Natural killer cell (primary cell): ENCODE measurements around the gene PROM1. TPM values are rescaled to one million over a fixed set of nuclear protein-coding genes. Genes with fewer than 3 reads are reported as not detected.

Experiments used
- ATAC-seq, 3 donors: fragments of 150-1000 bp in 2 of 3; fragments of 200-7000 bp in 1 of 3; cut with Tn5 transposase; 1 replicate in 1 of 3; 2 replicates in 2 of 3; pipeline ENCODE4 v1.10.0; 2021; ENCODE audit warnings: mild to moderate bottlenecking in 2 of 3, moderate library complexity in 2 of 3
- DNase-seq, 2 donors: peaks; one replicate each; pipeline versions ENCODE4 v3.0.0 to v3.0.0-alpha.2; 2013 to 2021; ENCODE audit warnings: mixed read lengths in 1 of 2
- H3K27ac ChIP-seq: one replicate; pipeline ENCODE4 v1.5.1; 2013; ENCODE audit warnings: mild to moderate bottlenecking, low read length
- H3K27me3 ChIP-seq: one replicate; pipeline ENCODE4 v1.6.1; 2013; ENCODE audit warnings: low read length; ENCODE audit not compliant: control insufficient read depth, insufficient read depth
- H3K36me3 ChIP-seq: one replicate; pipeline ENCODE4 v1.6.1; 2013; ENCODE audit warnings: low read length; ENCODE audit not compliant: control insufficient read depth, insufficient read depth
- H3K4me1 ChIP-seq: one replicate; pipeline ENCODE4 v1.6.1; 2013; ENCODE audit warnings: low read length; ENCODE audit not compliant: control insufficient read depth, insufficient read depth
- H3K4me3 ChIP-seq: one replicate; pipeline ENCODE4 v1.5.1; 2013; ENCODE audit warnings: low read length
- H3K9me3 ChIP-seq: one replicate; pipeline ENCODE4 v1.6.1; 2013; ENCODE audit warnings: low read length; ENCODE audit not compliant: control insufficient read depth, insufficient read depth
- H3K27ac Mint-ChIP-seq, 2 donors: one replicate each; pipeline ENCODE4 v1.8.0; 2022; ENCODE audit warnings: mild to moderate bottlenecking in 2 of 2, mixed read lengths in 2 of 2, moderate library complexity in 1 of 2
- H3K27me3 Mint-ChIP-seq, 2 donors: one replicate each; pipeline ENCODE4 v1.8.0; 2022; ENCODE audit warnings: low read depth in 2 of 2, mixed read lengths in 2 of 2
- H3K36me3 Mint-ChIP-seq: one replicate; pipeline ENCODE4 v1.8.0; 2022; ENCODE audit warnings: mixed read lengths
- H3K4me1 Mint-ChIP-seq, 2 donors: one replicate each; pipeline ENCODE4 v1.8.0; 2022; ENCODE audit warnings: mixed read lengths in 2 of 2
- H3K4me3 Mint-ChIP-seq: one replicate; pipeline ENCODE4 v1.8.0; 2022; ENCODE audit warnings: mild to moderate bottlenecking, moderate library complexity, mixed read lengths
- H3K9me3 Mint-ChIP-seq, 2 donors: one replicate each; pipeline ENCODE4 v1.8.0; 2022; ENCODE audit warnings: mixed read lengths in 2 of 2
- CTCF ChIP-seq: fragments of 200-600 bp; IDR thresholded peaks from one replicate; pipeline ENCODE4 v1.8.0; 2022; ENCODE audit warnings: antibody characterized with exemption
- WGBS: methylation state at CpG from one replicate; pipeline ENCODE4 v1.1.7; 2013; ENCODE audit warnings: missing lambda C conversion rate; ENCODE audit not compliant: insufficient coverage; 5-methylcytosine and 5-hydroxymethylcytosine counted together
- intact Hi-C: fragments of 100-400 bp; cut with micrococcal nuclease; formaldehyde crosslinking; loops from one replicate; pipeline ENCODE4 v1.14.2; 2022
- total RNA-seq, 4 donors: library from RNA; stranded (reverse); fragments of 120-200 nt in 1 of 4; gene quantifications; one replicate each; pipeline versions ENCODE4 v1.2.3 to v1.2.4, GENCODE V29; 2013 to 2022

PROM1 gene
- total RNA-seq, 3 donors from 2014 or later (not counting 1 experiment from before 2014, with no cell fraction given) = not detected

- H3K27ac Mint-ChIP-seq = no peak overlapping the region
- H3K36me3 ChIP-seq = no peaks in the 10 kb centered on the region
- no peaks in the 10 kb centered on the region for H3K27me3 ChIP-seq
- no peak for TF ChIP-seq CTCF
- DNase-seq = no peak
- peaks cover 4 to 16% of the 10 kb centered on the region in 2 donors for H3K27me3 Mint-ChIP-seq
- H3K4me3 Mint-ChIP-seq = no peak overlapping the region
- no peak for ATAC-seq
- intact Hi-C loops = no loop called here
- H3K27ac ChIP-seq = no peak overlapping the region
- H3K9me3 Mint-ChIP-seq = no peaks in the 10 kb centered on the region
- WGBS = 46% methylated on average over 2 of the region's 3 CpGs
- no peaks in the 10 kb centered on the region for H3K4me1 ChIP-seq
- no peaks in the 10 kb centered on the region for H3K9me3 ChIP-seq
- H3K4me3 ChIP-seq = no peak overlapping the region
- H3K4me1 Mint-ChIP-seq = peaks cover 5 to 8% of the 10 kb centered on the region in 2 donors
- H3K36me3 Mint-ChIP-seq = no peaks in the 10 kb centered on the region
Observed at GRCh38 chr4:15934259-15934658, 149.6 kb downstream of the PROM1 start.

- peaks cover 5 to 10% of the 10 kb centered on the region in 2 donors for H3K4me1 Mint-ChIP-seq
- Histone ChIP-seq H3K36me3 (no peaks in the 10 kb centered on the region), H3K27ac (no peak overlapping the region), H3K4me3 (no peak overlapping the region), H3K4me1 (no peaks in the 10 kb centered on the region), H3K27me3 (no peaks in the 10 kb centered on the region), H3K9me3 (no peaks in the 10 kb centered on the region)
- H3K4me3 Mint-ChIP-seq = no peak overlapping the region
- H3K27me3 Mint-ChIP-seq = peaks cover 6 to 16% of the 10 kb centered on the region in 2 donors
- no peak overlapping the region for H3K27ac Mint-ChIP-seq
- 91% methylated on average over 5 of the region's 5 CpGs for WGBS
- H3K9me3 Mint-ChIP-seq = no peaks in the 10 kb centered on the region
- intact Hi-C loops = no loop called here
- DNase-seq = no peak
- no peak for TF ChIP-seq CTCF
- no peak for ATAC-seq
- no peaks in the 10 kb centered on the region for H3K36me3 Mint-ChIP-seq
Observed at GRCh38 chr4:15931451-15932210, 152.2 kb downstream of the PROM1 start.

- Mint-ChIP-seq H3K4me3 (no peak overlapping the region), H3K9me3 (no peaks in the 10 kb centered on the region), H3K27ac (no peak overlapping the region), H3K36me3 (no peaks in the 10 kb centered on the region), H3K27me3 (peaks cover 6 to 16% of the 10 kb centered on the region in 2 donors), H3K4me1 (peaks cover 5 to 10% of the 10 kb centered on the region in 2 donors)
- H3K4me3 ChIP-seq = no peak overlapping the region
- TF ChIP-seq CTCF = no peak
- H3K9me3 ChIP-seq = no peaks in the 10 kb centered on the region
- no peaks in the 10 kb centered on the region for H3K4me1 ChIP-seq
- WGBS = 55% methylated on average over 7 of the region's 7 CpGs
- no peaks in the 10 kb centered on the region for H3K27me3 ChIP-seq
- H3K36me3 ChIP-seq = no peaks in the 10 kb centered on the region
- no peak overlapping the region for H3K27ac ChIP-seq
- intact Hi-C loops = no loop called here
- no peak for DNase-seq
- ATAC-seq = no peak
Observed at GRCh38 chr4:15930314-15930713, 153.5 kb downstream of the PROM1 start.

GRCh38 chr4:15929540-15929939 is 154.3 kb downstream of the PROM1 start:
- H3K36me3 ChIP-seq = no peaks in the 10 kb centered on the region
- H3K4me1 ChIP-seq = no peaks in the 10 kb centered on the region
- peaks cover 5 to 10% of the 10 kb centered on the region in 2 donors for H3K4me1 Mint-ChIP-seq
- no peak for DNase-seq
- 85% methylated on average over 3 of the region's 3 CpGs for WGBS
- H3K9me3 Mint-ChIP-seq = no peaks in the 10 kb centered on the region
- no peaks in the 10 kb centered on the region for H3K27me3 ChIP-seq
- H3K27ac ChIP-seq = no peak overlapping the region
- ATAC-seq = no peak
- TF ChIP-seq CTCF = no peak
- intact Hi-C loops = no loop called here
- H3K4me3 ChIP-seq = no peak overlapping the region
- peaks cover 3 to 16% of the 10 kb centered on the region in 2 donors for H3K27me3 Mint-ChIP-seq
- H3K4me3 Mint-ChIP-seq = no peak overlapping the region
- no peaks in the 10 kb centered on the region for H3K9me3 ChIP-seq
- H3K36me3 Mint-ChIP-seq = no peaks in the 10 kb centered on the region
- H3K27ac Mint-ChIP-seq = no peak overlapping the region
